ENCODE data around the gene RBFOX2. TPM values are rescaled to one million over a fixed set of nuclear protein-coding genes. Genes with fewer than 3 reads are reported as not detected.
"Not testable (repeated sequence)": the region's sequence is repeated elsewhere in the genome, so short reads cannot be mapped to it uniquely, and the experiment has no call there.

RBFOX2 gene
- total and polyA plus RNA-seq, 2 of the 13 experiments (the other 11 are each of a cell fraction or from before 2014, with no cell fraction given) = 37.3 to 40.4 TPM

GRCh38 chr22:35795476-35795875 is 233.1 kb downstream of the RBFOX2 start:
- no peaks in the 10 kb centered on the region for H3K79me2 ChIP-seq (ENCODE audit: insufficient read depth, low read length)
- FAIRE-seq = no peak
- no peak overlapping the region for H3K9ac ChIP-seq (ENCODE audit: insufficient read depth, low read depth, low read length)
- no peak overlapping the region for H3K4me2 ChIP-seq (ENCODE audit: low read depth, low read length)
- no peak for DNase-seq (ENCODE audit: low spot score)
- no peaks in the 10 kb centered on the region for H3K27me3 ChIP-seq (ENCODE audit: control insufficient read depth in 1 of 2, insufficient read depth in 2 of 2, low read length in 2 of 2)
- BruUV-seq (replicated peaks) = no TSS peak
- no peaks in the 10 kb centered on the region for H3K36me3 ChIP-seq (replicated peaks in 1 of 2; ENCODE audit: control insufficient read depth in 1 of 2, insufficient read depth in 2 of 2, low read length in 2 of 2)
- H2AFZ ChIP-seq (ENCODE audit: low read length) = no peak overlapping the region
- CTCF ChIA-PET (ENCODE audit: low intra/inter-chr PET ratio, low total read pairs) = no interaction called here
- in situ Hi-C loops (cut with HindIII; ENCODE audit: extremely low pct_ligation_motif_present, low pct_unique_long_range_greater_than_20kb) = no loop called here
- intact Hi-C loops (cut with micrococcal nuclease; ENCODE audit: unreplicated experiment) = no loop called here
- no peak for ATAC-seq
- POLR2A ChIA-PET = no interaction called here
- H4K20me1 ChIP-seq (ENCODE audit: insufficient read depth, low read length) = no peaks in the 10 kb centered on the region
- no peaks in the 10 kb centered on the region for H3K9me3 ChIP-seq (ENCODE audit: low read length)
- no peak overlapping the region for H3K4me3 ChIP-seq (replicated peaks in 1 of 3; ENCODE audit: insufficient read depth in 1 of 3, low read depth in 2 of 3, low read length in 3 of 3)
- TF ChIP-seq CSRNP1 (CRISPR knock-in tag; IDR thresholded peaks at IDR 0.05) (no peak), ZNF724P (CRISPR knock-in tag; IDR thresholded peaks at IDR 0.05; ENCODE audit: borderline replicate concordance) (no peak), SATB2 (CRISPR knock-in tag; IDR thresholded peaks at IDR 0.05) (no peak), ZNF841 (CRISPR knock-in tag; IDR thresholded peaks at IDR 0.05; ENCODE audit: borderline replicate concordance) (no peak)
- WGBS (ENCODE audit: low lambda C conversion rate) = 95% methylated on average over 1 of the region's 1 CpG
- no peak overlapping the region for H3K27ac ChIP-seq (ENCODE audit: extremely low read length, insufficient read depth, low read length)
- H3K4me1 ChIP-seq (ENCODE audit: insufficient read depth, low read length) = no peaks in the 10 kb centered on the region

GRCh38 chr22:35792506-35792905 is 236.1 kb downstream of the RBFOX2 start:
- Histone ChIP-seq H3K79me2 (ENCODE audit: insufficient read depth, low read length) (no peaks in the 10 kb centered on the region), H3K9me3 (ENCODE audit: low read length) (no peaks in the 10 kb centered on the region), H3K4me3 (replicated peaks in 1 of 3; ENCODE audit: insufficient read depth in 1 of 3, low read depth in 2 of 3, low read length in 3 of 3) (no peak overlapping the region), H3K36me3 (replicated peaks in 1 of 2; ENCODE audit: control insufficient read depth in 1 of 2, insufficient read depth in 2 of 2, low read length in 2 of 2) (peaks cover 0 to 3% of the 10 kb centered on the region in 2 experiments; a peak in 1 of 5 replicates), H3K4me2 (ENCODE audit: low read depth, low read length) (no peak overlapping the region), H3K9ac (ENCODE audit: insufficient read depth, low read depth, low read length) (no peak overlapping the region), H3K4me1 (ENCODE audit: insufficient read depth, low read length) (no peaks in the 10 kb centered on the region), H4K20me1 (ENCODE audit: insufficient read depth, low read length) (no peaks in the 10 kb centered on the region), H3K27ac (ENCODE audit: extremely low read length, insufficient read depth, low read length) (no peak overlapping the region), H2AFZ (ENCODE audit: low read length) (no peak overlapping the region), H3K27me3 (ENCODE audit: control insufficient read depth in 1 of 2, insufficient read depth in 2 of 2, low read length in 2 of 2) (no peaks in the 10 kb centered on the region)
- no TSS peak for BruUV-seq (replicated peaks)
- intact Hi-C loops (cut with micrococcal nuclease; ENCODE audit: unreplicated experiment) (no loop called here), in situ Hi-C loops (cut with HindIII; ENCODE audit: extremely low pct_ligation_motif_present, low pct_unique_long_range_greater_than_20kb) (no loop called here)
- WGBS (ENCODE audit: low lambda C conversion rate) = 96% methylated on average over 4 of the region's 4 CpGs
- CTCF ChIA-PET (ENCODE audit: low intra/inter-chr PET ratio, low total read pairs) = no interaction called here
- no peak for FAIRE-seq
- TF ChIP-seq SRF (IDR thresholded peaks at IDR 0.05; ENCODE audit: low read depth, low read length) (no peak), EHMT2 (IDR thresholded peaks at IDR 0.05; ENCODE audit: borderline replicate concordance, low read depth, low read length) (no peak), KLF11 (CRISPR knock-in tag; IDR thresholded peaks at IDR 0.05) (no peak), ZNF256 (CRISPR knock-in tag; conservative IDR thresholded peaks at IDR 0.05) (no peak)
- POLR2A ChIA-PET = no interaction called here
- no peak for DNase-seq (ENCODE audit: low spot score)
- no peak for ATAC-seq

- ATAC-seq; H3K27ac ChIP-seq (ENCODE audit: extremely low read length, insufficient read depth, low read length); DNase-seq (ENCODE audit: low spot score); H4K20me1 ChIP-seq (ENCODE audit: insufficient read depth, low read length); H3K9me3 ChIP-seq (ENCODE audit: low read length); CTCF ChIA-PET (ENCODE audit: low intra/inter-chr PET ratio, low total read pairs); BruUV-seq (replicated peaks); H3K27me3 ChIP-seq (ENCODE audit: control insufficient read depth in 1 of 2, insufficient read depth in 2 of 2, low read length in 2 of 2); H3K4me2 ChIP-seq (ENCODE audit: low read depth, low read length); H3K4me3 ChIP-seq (replicated peaks in 1 of 3; ENCODE audit: insufficient read depth in 1 of 3, low read depth in 2 of 3, low read length in 3 of 3); H3K36me3 ChIP-seq (replicated peaks in 1 of 2; ENCODE audit: control insufficient read depth in 1 of 2, insufficient read depth in 2 of 2, low read length in 2 of 2); intact Hi-C loops (cut with micrococcal nuclease; ENCODE audit: unreplicated experiment); FAIRE-seq; POLR2A ChIA-PET; in situ Hi-C loops (cut with HindIII; ENCODE audit: extremely low pct_ligation_motif_present, low pct_unique_long_range_greater_than_20kb); H3K9ac ChIP-seq (ENCODE audit: insufficient read depth, low read depth, low read length); H3K79me2 ChIP-seq (ENCODE audit: insufficient read depth, low read length); H2AFZ ChIP-seq (ENCODE audit: low read length); H3K4me1 ChIP-seq (ENCODE audit: insufficient read depth, low read length): not testable (repeated sequence)
- 92% methylated on average over 2 of the region's 2 CpGs for WGBS (ENCODE audit: low lambda C conversion rate)
These were observed 236.8 kb downstream of the RBFOX2 start for GRCh38 chr22:35791788-35792187.
